Measurements from ENCODE around the gene ARAP3. TPM values are rescaled to one million over a fixed set of nuclear protein-coding genes. Genes with fewer than 3 reads are reported as not detected.

The ARAP3 gene
- total and polyA plus RNA-seq, 2 experiments from 2014 or later = 18.4 to 33.2 TPM

- no peak for TF ChIP-seq JUNB (IDR thresholded peaks at IDR 0.05; ENCODE audit: unreplicated experiment)
- TF ChIP-seq CTCF (conservative IDR thresholded peaks at IDR 0.05; ENCODE audit: low read depth in 2 of 2) = no peak
- no peak for TF ChIP-seq ZNF331 (CRISPR knock-in tag; IDR thresholded peaks at IDR 0.05; ENCODE audit: low read depth)
- TF ChIP-seq NANOG (IDR thresholded peaks at IDR 0.05; ENCODE audit: borderline replicate concordance) = no peak
- TF ChIP-seq ZNF462 (CRISPR knock-in tag; IDR thresholded peaks at IDR 0.05) = no peak
- no peak for TF ChIP-seq EZH2 (IDR thresholded peaks at IDR 0.05; ENCODE audit: low read depth, unreplicated experiment)
- TF ChIP-seq REST (IDR thresholded peaks at IDR 0.05; ENCODE audit: unreplicated experiment) = no peak
- peak overlapping the region; percentile 87 for H3K4me3 ChIP-seq
- peaks cover 12% of the 10 kb centered on the region for H3F3A ChIP-seq (replicated peaks; ENCODE audit: low read depth)
- peak overlapping the region; percentile 84 for H3K4me2 ChIP-seq
- H2AFZ ChIP-seq = peak overlapping the region; percentile 94
- H3K9me2 ChIP-seq (ENCODE audit: insufficient read depth) = no peaks in the 10 kb centered on the region
- peaks cover 19% of the 10 kb centered on the region for H3K4me1 ChIP-seq (ENCODE audit: insufficient read depth)
- H3K36me3 ChIP-seq (ENCODE audit: insufficient read depth) = peaks cover 3% of the 10 kb centered on the region
- DNase-seq (ENCODE audit: low spot score) (peak; percentile 41), ATAC-seq (peak; percentile 10)
- Mint-ChIP-seq H3K27me3 (ENCODE audit: insufficient read depth, low read depth, poor library complexity) (peaks cover 16% of the 10 kb centered on the region), H3K4me1 (peaks cover 29% of the 10 kb centered on the region), H3K4me3 (peak overlapping the region; percentile 96), H3K36me3 (ENCODE audit: low read depth) (peaks cover 45% of the 10 kb centered on the region), H3K9me3 (no peaks in the 10 kb centered on the region), H3K27ac (no peak overlapping the region)
- H3K27ac ChIP-seq (ENCODE audit: low read depth) = no peak overlapping the region
- no peaks in the 10 kb centered on the region; the same call in 1 of the 2 replicates for H4K20me1 ChIP-seq (replicated peaks; ENCODE audit: insufficient read depth)
- H3K79me2 ChIP-seq (replicated peaks; ENCODE audit: insufficient read depth) = no peaks in the 10 kb centered on the region
- no peaks in the 10 kb centered on the region for H3K27me3 ChIP-seq (ENCODE audit: insufficient read depth)
These were observed 30.3 kb downstream of the ARAP3 start for GRCh38 chr5:141651728-141652105.
